ENCODE results near the gene ZNF431.
"Not testable (repeated sequence)": the region's sequence is repeated elsewhere in the genome, so short reads cannot be mapped to it uniquely, and the experiment has no call there.

Gene ZNF431

GRCh38 chr19:21135433-21135832 is 6.4 kb upstream of the ZNF431 start:
- TF ChIP-seq MAX (IDR thresholded peaks at IDR 0.05; ENCODE audit: low read depth, low read length) = no peak
- TF ChIP-seq, protein P1, sequence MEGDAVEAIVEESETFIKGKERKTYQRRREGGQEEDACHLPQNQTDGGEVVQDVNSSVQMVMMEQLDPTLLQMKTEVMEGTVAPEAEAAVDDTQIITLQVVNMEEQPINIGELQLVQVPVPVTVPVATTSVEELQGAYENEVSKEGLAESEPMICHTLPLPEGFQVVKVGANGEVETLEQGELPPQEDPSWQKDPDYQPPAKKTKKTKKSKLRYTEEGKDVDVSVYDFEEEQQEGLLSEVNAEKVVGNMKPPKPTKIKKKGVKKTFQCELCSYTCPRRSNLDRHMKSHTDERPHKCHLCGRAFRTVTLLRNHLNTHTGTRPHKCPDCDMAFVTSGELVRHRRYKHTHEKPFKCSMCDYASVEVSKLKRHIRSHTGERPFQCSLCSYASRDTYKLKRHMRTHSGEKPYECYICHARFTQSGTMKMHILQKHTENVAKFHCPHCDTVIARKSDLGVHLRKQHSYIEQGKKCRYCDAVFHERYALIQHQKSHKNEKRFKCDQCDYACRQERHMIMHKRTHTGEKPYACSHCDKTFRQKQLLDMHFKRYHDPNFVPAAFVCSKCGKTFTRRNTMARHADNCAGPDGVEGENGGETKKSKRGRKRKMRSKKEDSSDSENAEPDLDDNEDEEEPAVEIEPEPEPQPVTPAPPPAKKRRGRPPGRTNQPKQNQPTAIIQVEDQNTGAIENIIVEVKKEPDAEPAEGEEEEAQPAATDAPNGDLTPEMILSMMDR (IDR thresholded peaks at IDR 0.05; ENCODE audit: low read depth, low read length) = no peak
- no peak for TF ChIP-seq MYC (IDR thresholded peaks at IDR 0.05; ENCODE audit: low read depth, low read length)
- TF ChIP-seq POLR2A (IDR thresholded peaks at IDR 0.05; ENCODE audit: extremely low read depth, insufficient read length) = no peak
- no peak overlapping the region for H3K4me3 ChIP-seq (ENCODE audit: low read depth, low read length)
- DNase-seq (ENCODE audit: low read depth) = no peak

- TF ChIP-seq POLR2A (IDR thresholded peaks at IDR 0.05; ENCODE audit: extremely low read depth, insufficient read length) (no peak), MYC (IDR thresholded peaks at IDR 0.05; ENCODE audit: low read depth, low read length) (no peak), MAX (IDR thresholded peaks at IDR 0.05; ENCODE audit: low read depth, low read length) (no peak)
- TF ChIP-seq, protein P1 (IDR thresholded peaks at IDR 0.05; ENCODE audit: low read depth, low read length) = no peak
- no peak for DNase-seq (ENCODE audit: low read depth)
- no peak overlapping the region for H3K4me3 ChIP-seq (ENCODE audit: low read depth, low read length)
Measured at GRCh38 chr19:21138130-21138529, 3.7 kb upstream of the ZNF431 start.

DNA sequence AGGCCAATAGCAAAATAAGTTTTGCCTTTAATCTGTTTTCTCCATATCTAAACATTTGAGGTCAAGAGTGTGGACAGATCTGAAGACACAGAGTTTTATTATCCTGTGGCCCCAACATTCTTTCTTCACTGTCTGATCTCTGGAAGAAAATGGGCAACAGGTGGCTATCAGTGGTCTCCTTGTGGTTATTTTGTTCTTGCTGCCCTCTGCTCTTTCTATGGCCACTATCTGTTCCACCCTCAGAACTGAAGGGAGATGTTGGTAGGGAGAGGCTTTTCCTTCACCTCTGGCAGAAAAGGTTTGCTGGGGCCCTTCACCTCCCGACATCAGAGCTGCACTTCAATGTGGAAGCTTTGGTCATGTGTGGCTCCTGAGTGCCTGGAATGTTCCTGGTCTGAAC is 834 bp upstream of the ZNF431 start:
- H3K4me3 ChIP-seq (ENCODE audit: low read depth, low read length); DNase-seq (ENCODE audit: low read depth): not testable (repeated sequence)

GRCh38 chr19:21143428-21143827 is 1.6 kb downstream of the ZNF431 start:
- H3K4me3 ChIP-seq (ENCODE audit: low read depth, low read length) = peak overlapping the region; percentile 88
- TF ChIP-seq, protein P1 (IDR thresholded peaks at IDR 0.05; ENCODE audit: low read depth, low read length) = no peak
- TF ChIP-seq MAX (IDR thresholded peaks at IDR 0.05; ENCODE audit: low read depth, low read length) (no peak), POLR2A (IDR thresholded peaks at IDR 0.05; ENCODE audit: extremely low read depth, insufficient read length) (no peak), MYC (IDR thresholded peaks at IDR 0.05; ENCODE audit: low read depth, low read length) (no peak)
- DNase-seq (ENCODE audit: low read depth) = no peak

DNA sequence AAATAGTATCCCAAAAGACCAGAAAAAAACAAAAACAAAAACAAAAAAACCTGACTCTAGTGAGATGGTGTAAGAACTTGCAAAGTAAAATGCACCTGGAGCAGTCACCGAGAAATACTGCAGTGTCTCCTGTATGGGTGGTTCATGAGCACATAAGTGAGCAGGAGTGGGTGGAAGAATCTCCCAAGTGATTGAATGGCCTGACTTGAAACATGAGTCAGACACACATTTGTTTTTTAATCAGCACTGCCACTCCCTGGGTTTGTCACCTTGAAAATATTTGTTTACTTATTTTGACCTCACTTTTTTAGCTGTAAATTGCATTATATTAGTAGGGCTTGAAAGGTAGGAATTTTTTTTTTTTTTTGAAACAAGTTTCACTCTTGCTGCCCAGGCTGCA is 2.0 kb downstream of the ZNF431 start:
- no peak for DNase-seq (ENCODE audit: low read depth)
- TF ChIP-seq MAX (IDR thresholded peaks at IDR 0.05; ENCODE audit: low read depth, low read length) (no peak), POLR2A (IDR thresholded peaks at IDR 0.05; ENCODE audit: extremely low read depth, insufficient read length) (no peak), MYC (IDR thresholded peaks at IDR 0.05; ENCODE audit: low read depth, low read length) (no peak)

GRCh38 chr19:21147540-21147939 is 5.7 kb downstream of the ZNF431 start:
- no peak for DNase-seq (ENCODE audit: low read depth)
- TF ChIP-seq MAX (IDR thresholded peaks at IDR 0.05; ENCODE audit: low read depth, low read length) (no peak), MYC (IDR thresholded peaks at IDR 0.05; ENCODE audit: low read depth, low read length) (no peak), POLR2A (IDR thresholded peaks at IDR 0.05; ENCODE audit: extremely low read depth, insufficient read length) (no peak)
- TF ChIP-seq, protein P1 (IDR thresholded peaks at IDR 0.05; ENCODE audit: low read depth, low read length) = no peak
- H3K4me3 ChIP-seq (ENCODE audit: low read depth, low read length) = no peak overlapping the region

More for the DNA sequence above, 2.0 kb downstream of the ZNF431 start:
- no peak overlapping the region for H3K4me3 ChIP-seq (ENCODE audit: low read depth, low read length)

GRCh38 chr19:21148681-21149080 is 6.8 kb downstream of the ZNF431 start:
- TF ChIP-seq MYC (IDR thresholded peaks at IDR 0.05; ENCODE audit: low read depth, low read length) (no peak), MAX (IDR thresholded peaks at IDR 0.05; ENCODE audit: low read depth, low read length) (no peak), POLR2A (IDR thresholded peaks at IDR 0.05; ENCODE audit: extremely low read depth, insufficient read length) (no peak)
- TF ChIP-seq, protein P1 (IDR thresholded peaks at IDR 0.05; ENCODE audit: low read depth, low read length) = no peak
- H3K4me3 ChIP-seq (ENCODE audit: low read depth, low read length) = no peak overlapping the region
- no peak for DNase-seq (ENCODE audit: low read depth)
